Gastrocnemius medialis (tissue), 4 donors: Measurements from ENCODE around the gene BLVRB.

Experiments used
- CTCF ChIP-seq, 5 experiments: fragments of 450-650 bp in 3 of 5; fragments of 200-600 bp in 2 of 5; sonication (generic) in 2 of 5; IDR thresholded peaks in 4 of 5; conservative IDR thresholded peaks in 1 of 5; 1 replicate in 4 of 5; 2 replicates in 1 of 5; pipeline ENCODE4 v1.5.1; 2016 to 2019; ENCODE audit warnings: antibody characterized with exemption in 5 of 5, mild to moderate bottlenecking in 3 of 5, moderate library complexity in 3 of 5
- POLR2A ChIP-seq, 2 donors: fragments of 450-650 bp; IDR thresholded peaks; one replicate each; pipeline ENCODE4 v1.6.1; 2017; ENCODE audit warnings: antibody characterized with exemption in 2 of 2, mild to moderate bottlenecking in 2 of 2, moderate library complexity in 2 of 2

GRCh38 chr19:40503320-40503695, 37.8 kb upstream of the BLVRB start:
- TF ChIP-seq CTCF (IDR thresholded peaks at IDR 0.05 in 4 of 5, conservative IDR thresholded peaks at IDR 0.05 in 1 of 5) (no peak), POLR2A (IDR thresholded peaks at IDR 0.05) (no peak)
